Nephron (organoid): ENCODE results near the gene CCDC90B.

Experiments
- H3K27ac Mint-ChIP-seq, 3 experiments: 2 replicates each; pipeline ENCODE4 v1.8.0; 2020; ENCODE audit warnings: mixed read lengths in 3 of 3, mild to moderate bottlenecking in 2 of 3, moderate library complexity in 1 of 3
- H3K27me3 Mint-ChIP-seq: 2 replicates; pipeline ENCODE4 v1.8.0; 2021; ENCODE audit warnings: low read depth, mild to moderate bottlenecking, moderate library complexity, mixed read lengths
- H3K36me3 Mint-ChIP-seq: 2 replicates; pipeline ENCODE4 v1.8.0; 2020; ENCODE audit warnings: low read depth, mixed read lengths
- H3K4me1 Mint-ChIP-seq: 2 replicates; pipeline ENCODE4 v1.8.0; 2020; ENCODE audit warnings: mixed read lengths
- H3K4me3 Mint-ChIP-seq, 3 experiments: 2 replicates each; pipeline ENCODE4 v1.8.0; 2020; ENCODE audit warnings: mild to moderate bottlenecking in 3 of 3, mixed read lengths in 3 of 3, moderate library complexity in 2 of 3
- H3K9me3 Mint-ChIP-seq: 2 replicates; pipeline ENCODE4 v1.8.0; 2020; ENCODE audit warnings: mixed read lengths
- CTCF ChIP-seq, 3 experiments: fragments of 200-600 bp; sonication (generic); IDR thresholded peaks; one replicate each; pipeline ENCODE4 v1.5.0; 2021; ENCODE audit warnings: antibody characterized with exemption in 3 of 3; ENCODE audit not compliant: unreplicated experiment in 3 of 3

Gene CCDC90B

GRCh38 chr11:83241291-83241946 is 44.7 kb downstream of the CCDC90B start:
- no peak overlapping the region for H3K27ac Mint-ChIP-seq
- no peaks in the 10 kb centered on the region for H3K4me1 Mint-ChIP-seq
- H3K4me3 Mint-ChIP-seq = no peak overlapping the region
- no peaks in the 10 kb centered on the region for H3K9me3 Mint-ChIP-seq
- peaks cover 3% of the 10 kb centered on the region for H3K27me3 Mint-ChIP-seq
- peak; percentile 41 to 58 (median 47) for TF ChIP-seq CTCF (IDR thresholded peaks at IDR 0.05; ENCODE audit: unreplicated experiment in 3 of 3)
- peaks cover 7% of the 10 kb centered on the region for H3K36me3 Mint-ChIP-seq

- H3K4me3 Mint-ChIP-seq = no peak overlapping the region
Observed at GRCh38 chr11:83238111-83238510, 48.1 kb downstream of the CCDC90B start.

GRCh38 chr11:83235825-83236224 is 50.3 kb downstream of the CCDC90B start:
- Mint-ChIP-seq H3K27me3 (no peaks in the 10 kb centered on the region), H3K27ac (no peak overlapping the region), H3K36me3 (no peaks in the 10 kb centered on the region), H3K4me3 (no peak overlapping the region), H3K4me1 (no peaks in the 10 kb centered on the region), H3K9me3 (no peaks in the 10 kb centered on the region)
- no peak for TF ChIP-seq CTCF (IDR thresholded peaks at IDR 0.05; ENCODE audit: unreplicated experiment in 3 of 3)

More at GRCh38 chr11:83238111-83238510, 48.1 kb downstream of the CCDC90B start:
- TF ChIP-seq CTCF (IDR thresholded peaks at IDR 0.05; ENCODE audit: unreplicated experiment in 3 of 3) = no peak
- H3K27me3 Mint-ChIP-seq = peaks cover 3% of the 10 kb centered on the region
- no peaks in the 10 kb centered on the region for H3K4me1 Mint-ChIP-seq
- peaks cover 7% of the 10 kb centered on the region for H3K36me3 Mint-ChIP-seq
- no peaks in the 10 kb centered on the region for H3K9me3 Mint-ChIP-seq
- no peak overlapping the region for H3K27ac Mint-ChIP-seq

GRCh38 chr11:83223457-83223856 is 62.7 kb downstream of the CCDC90B start:
- no peak for TF ChIP-seq CTCF (IDR thresholded peaks at IDR 0.05; ENCODE audit: unreplicated experiment in 3 of 3)
- Mint-ChIP-seq H3K27me3 (peaks cover 4% of the 10 kb centered on the region), H3K9me3 (no peaks in the 10 kb centered on the region), H3K4me3 (no peak overlapping the region), H3K4me1 (no peaks in the 10 kb centered on the region), H3K27ac (no peak overlapping the region), H3K36me3 (no peaks in the 10 kb centered on the region)

- H3K27me3 Mint-ChIP-seq = peaks cover 4% of the 10 kb centered on the region
- H3K36me3 Mint-ChIP-seq = no peaks in the 10 kb centered on the region
- H3K4me3 Mint-ChIP-seq = no peak overlapping the region
- no peak overlapping the region for H3K27ac Mint-ChIP-seq
- H3K9me3 Mint-ChIP-seq = no peaks in the 10 kb centered on the region
- H3K4me1 Mint-ChIP-seq = no peaks in the 10 kb centered on the region
- no peak for TF ChIP-seq CTCF (IDR thresholded peaks at IDR 0.05; ENCODE audit: unreplicated experiment in 3 of 3)
Observed at GRCh38 chr11:83222499-83222898, 63.7 kb downstream of the CCDC90B start.

- Mint-ChIP-seq H3K9me3 (no peaks in the 10 kb centered on the region), H3K4me1 (no peaks in the 10 kb centered on the region), H3K27ac (no peak overlapping the region), H3K27me3 (peaks cover 4% of the 10 kb centered on the region), H3K36me3 (no peaks in the 10 kb centered on the region), H3K4me3 (no peak overlapping the region)
- no peak for TF ChIP-seq CTCF (IDR thresholded peaks at IDR 0.05; ENCODE audit: unreplicated experiment in 3 of 3)
Observed at GRCh38 chr11:83221694-83222093, 64.5 kb downstream of the CCDC90B start.
